T-cell (primary cell): ENCODE data around the gene SOCS2. TPM values are rescaled to one million over a fixed set of nuclear protein-coding genes. Genes with fewer than 3 reads are reported as not detected.

Source experiments
- ATAC-seq, 4 experiments: fragments of 200-7000 bp in 3 of 4; fragments of 150-1000 bp in 1 of 4; cut with Tn5 transposase; replicated peaks in 1 of 4; 1 replicate in 3 of 4; 2 replicates in 1 of 4; pipeline ENCODE4 v1.10.0; 2021; ENCODE audit warnings: moderate library complexity in 3 of 4, mild to moderate bottlenecking in 2 of 4, moderate number of reproducible peaks in 1 of 4
- CTCF ChIA-PET, 2 donors: fragments of 300-600 bp; sonication (Branson Sonifier 250); formaldehyde crosslinking; loops; one replicate each; lab custom pipeline; 2022; ENCODE audit warnings: antibody characterized with exemption in 2 of 2; lab: Charles Lee
- POLR2A ChIA-PET, 2 donors: fragments of 300-600 bp; sonication (Branson Sonifier 250); formaldehyde crosslinking; loops; one replicate each; lab custom pipeline; 2022; ENCODE audit warnings: antibody characterized with exemption in 2 of 2; lab: Charles Lee
- DNase-seq, 35 experiments: peaks; one replicate each; pipeline versions ENCODE4 v3.0.0 to v3.0.0-alpha.2; 2013 to 2023
- H3K27ac ChIP-seq: one replicate; pipeline ENCODE4 v1.5.1; 2013; ENCODE audit warnings: low read length
- H3K27me3 ChIP-seq, 2 experiments: replicated peaks in 1 of 2; 1 replicate in 1 of 2; 2 replicates in 1 of 2; pipeline versions ENCODE4 v1.6.1 to v1.7.0; 2013; ENCODE audit warnings: low read length in 1 of 2, mixed read lengths in 1 of 2; ENCODE audit not compliant: control insufficient read depth in 2 of 2, insufficient read depth in 2 of 2; ENCODE audit errors: extremely low read depth in 1 of 2
- H3K36me3 ChIP-seq, 2 donors: 1 replicate in 1 of 2; 2 replicates in 1 of 2; pipeline versions ENCODE4 v1.6.1 to v1.7.0; 2013; ENCODE audit warnings: low read length in 1 of 2; ENCODE audit not compliant: control insufficient read depth in 2 of 2, insufficient read depth in 1 of 2; ENCODE audit errors: extremely low read depth in 1 of 2
- H3K4me1 ChIP-seq, 2 experiments: 1 replicate in 1 of 2; 2 replicates in 1 of 2; pipeline versions ENCODE4 v1.6.1 to v1.7.0; 2013; ENCODE audit warnings: low read length in 2 of 2, mixed read lengths in 1 of 2; ENCODE audit not compliant: insufficient read depth in 2 of 2, control insufficient read depth in 1 of 2; ENCODE audit errors: extremely low read depth in 1 of 2
- H3K4me3 ChIP-seq, 2 donors: 1 replicate in 1 of 2; 2 replicates in 1 of 2; pipeline versions ENCODE4 v1.5.1 to v1.7.0; 2013; ENCODE audit warnings: mild to moderate bottlenecking in 2 of 2, low read length in 1 of 2, moderate library complexity in 1 of 2; ENCODE audit not compliant: control insufficient read depth in 1 of 2; ENCODE audit errors: extremely low read depth in 1 of 2
- H3K9me3 ChIP-seq: 2 replicates; pipeline ENCODE4 v1.7.0; 2013
- H3K27ac Mint-ChIP-seq, 2 donors: one replicate each; pipeline ENCODE4 v1.8.0; 2020 to 2021; ENCODE audit warnings: mild to moderate bottlenecking in 2 of 2, mixed read lengths in 2 of 2
- H3K27me3 Mint-ChIP-seq, 2 donors: one replicate each; pipeline ENCODE4 v1.8.0; 2021 to 2022; ENCODE audit warnings: mixed read lengths in 2 of 2
- H3K36me3 Mint-ChIP-seq: one replicate; pipeline ENCODE4 v1.8.0; 2021; ENCODE audit warnings: mixed read lengths
- H3K4me1 Mint-ChIP-seq, 3 donors: one replicate each; pipeline ENCODE4 v1.8.0; 2020 to 2022; ENCODE audit warnings: mixed read lengths in 3 of 3, mild to moderate bottlenecking in 1 of 3
- H3K4me3 Mint-ChIP-seq, 3 donors: one replicate each; pipeline ENCODE4 v1.8.0; 2020 to 2022; ENCODE audit warnings: mild to moderate bottlenecking in 3 of 3, mixed read lengths in 3 of 3, moderate library complexity in 3 of 3
- H3K9me3 Mint-ChIP-seq, 3 donors: one replicate each; pipeline ENCODE4 v1.8.0; 2020 to 2022; ENCODE audit warnings: mixed read lengths in 3 of 3
- WGBS: methylation state at CpG from one replicate; pipeline ENCODE4 v1.1.5; 2013; ENCODE audit warnings: missing lambda C conversion rate; ENCODE audit not compliant: insufficient coverage; 5-methylcytosine and 5-hydroxymethylcytosine counted together
- total RNA-seq, 35 experiments: library from RNA in 6 of 35; stranded (reverse) in 6 of 35; fragments of 120-200 nt in 1 of 35; gene quantifications; one replicate each; pipeline versions ENCODE4 v1.2.1 to v1.2.4 and lab custom pipeline; 2013 to 2026

Gene SOCS2
- total RNA-seq, 5 donors from 2014 or later (not counting 1 experiment from before 2014, with no cell fraction given), result 20.3 to 37.6 (median 29.5) TPM

- peak overlapping the region in 1 of 2 donors; percentile 40 for H3K27ac Mint-ChIP-seq
- POLR2A ChIA-PET, result no interaction called here
These were observed 36.2 kb upstream of the SOCS2 start for GRCh38 chr12:93536111-93536765.

GRCh38 chr12:93536766-93537488 lies 35.5 kb upstream of the SOCS2 start:
- 60% methylated on average over 2 of the region's 5 CpGs for WGBS
- no peaks in the 10 kb centered on the region for H3K36me3 ChIP-seq
- H3K27ac ChIP-seq, result no peak overlapping the region
- no peak overlapping the region for H3K4me3 Mint-ChIP-seq
- H3K4me1 Mint-ChIP-seq, result peaks cover 21 to 45% (median 44%) of the 10 kb centered on the region in 3 donors
- no peak overlapping the region for H3K4me3 ChIP-seq
- H3K4me1 ChIP-seq, result peaks cover 1 to 16% of the 10 kb centered on the region in 2 experiments
- H3K27me3 Mint-ChIP-seq, result no peaks in the 10 kb centered on the region
- H3K36me3 Mint-ChIP-seq, result no peaks in the 10 kb centered on the region
- POLR2A ChIA-PET, result interaction anchor here in 1 of 2 donors (0.5 to 0.6 kb wide), 2 partner anchors 8 to 23 kb away, joined by 4 to 12 read pairs; no protein-coding TSS in a partner anchor
- no peak overlapping the region for H3K27ac Mint-ChIP-seq
- ATAC-seq, result peak; percentile 19 to 47 (median 37)
- no peaks in the 10 kb centered on the region for H3K27me3 ChIP-seq
- H3K9me3 Mint-ChIP-seq, result no peaks in the 10 kb centered on the region
- no peaks in the 10 kb centered on the region for H3K9me3 ChIP-seq
- peak in 1 of 35 experiments; percentile 5 for DNase-seq
- CTCF ChIA-PET, result interaction anchor here in 1 of 2 donors (0.7 to 1.1 kb wide), 2 partner anchors 9 to 31 kb away, joined by 3 to 4 read pairs; no protein-coding TSS in a partner anchor

More at GRCh38 chr12:93536111-93536765, 36.2 kb upstream of the SOCS2 start:
- WGBS, result no CpG with 5 or more reads among the region's 2 CpGs
- ATAC-seq (peak in 1 of 4 experiments; percentile 31), DNase-seq (no peak)
- no peaks in the 10 kb centered on the region for H3K36me3 ChIP-seq
- no peak overlapping the region for H3K27ac ChIP-seq
- H3K27me3 Mint-ChIP-seq, result no peaks in the 10 kb centered on the region
- no peaks in the 10 kb centered on the region for H3K9me3 ChIP-seq
- H3K4me1 ChIP-seq, result peaks cover 0 to 11% of the 10 kb centered on the region in 2 experiments
- H3K4me3 Mint-ChIP-seq, result no peak overlapping the region
- no peaks in the 10 kb centered on the region for H3K36me3 Mint-ChIP-seq
- no peak overlapping the region for H3K4me3 ChIP-seq
- H3K9me3 Mint-ChIP-seq, result no peaks in the 10 kb centered on the region
- CTCF ChIA-PET, result interaction anchor here in 1 of 2 donors (0.6 to 1.1 kb wide), 2 partner anchors 31 to 230 kb away, joined by 3 to 4 read pairs; no protein-coding TSS in a partner anchor
- no peaks in the 10 kb centered on the region for H3K27me3 ChIP-seq
- peaks cover 17 to 41% (median 38%) of the 10 kb centered on the region in 3 donors for H3K4me1 Mint-ChIP-seq

- H3K36me3 Mint-ChIP-seq, result no peaks in the 10 kb centered on the region
These were observed 34.7 kb upstream of the SOCS2 start for GRCh38 chr12:93537769-93538168.

GRCh38 chr12:93539821-93540220 lies 32.7 kb upstream of the SOCS2 start:
- peaks cover 3 to 19% of the 10 kb centered on the region in 2 experiments for H3K4me1 ChIP-seq
- ChIA-PET POLR2A (interaction anchor here in 1 of 2 donors (0.6 kb wide), 1 partner anchor 13 kb away, joined by 3 read pairs; no protein-coding TSS in a partner anchor), CTCF (no interaction called here)
- DNase-seq, result no peak
- H3K36me3 ChIP-seq, result no peaks in the 10 kb centered on the region
- Mint-ChIP-seq H3K4me3 (peak overlapping the region in 1 of 3 donors; percentile 5), H3K36me3 (peaks cover 14% of the 10 kb centered on the region), H3K27ac (no peak overlapping the region), H3K4me1 (peaks cover 24 to 55% (median 52%) of the 10 kb centered on the region in 3 donors), H3K27me3 (no peaks in the 10 kb centered on the region), H3K9me3 (no peaks in the 10 kb centered on the region)
- 92% methylated on average over 2 of the region's 4 CpGs for WGBS
- H3K9me3 ChIP-seq, result no peaks in the 10 kb centered on the region
- H3K4me3 ChIP-seq, result no peak overlapping the region
- no peak overlapping the region for H3K27ac ChIP-seq
- no peaks in the 10 kb centered on the region for H3K27me3 ChIP-seq
- ATAC-seq, result no peak

More at GRCh38 chr12:93537769-93538168, 34.7 kb upstream of the SOCS2 start:
- ChIA-PET CTCF (interaction anchor here (0.6 to 0.7 kb wide), 3 partner anchors 32 to 1808 kb away, joined by 3 to 11 read pairs (median 8); no protein-coding TSS in a partner anchor), POLR2A (interaction anchor here in 1 of 2 donors (0.5 kb wide), 1 partner anchor 1255 kb away, joined by 3 read pairs; no protein-coding TSS in a partner anchor)
- Mint-ChIP-seq H3K4me3 (no peak overlapping the region), H3K27ac (no peak overlapping the region), H3K9me3 (no peaks in the 10 kb centered on the region), H3K4me1 (peaks cover 24 to 52% (median 48%) of the 10 kb centered on the region in 3 donors), H3K27me3 (no peaks in the 10 kb centered on the region)
- WGBS, result no CpG with 5 or more reads among the region's 5 CpGs
- H3K9me3 ChIP-seq, result no peaks in the 10 kb centered on the region
- H3K27ac ChIP-seq, result no peak overlapping the region
- ATAC-seq (no peak), DNase-seq (no peak)
- H3K27me3 ChIP-seq, result no peaks in the 10 kb centered on the region
- no peak overlapping the region for H3K4me3 ChIP-seq
- H3K36me3 ChIP-seq, result no peaks in the 10 kb centered on the region
- peaks cover 3 to 19% of the 10 kb centered on the region in 2 experiments for H3K4me1 ChIP-seq

GRCh38 chr12:93540466-93540865 lies 32.0 kb upstream of the SOCS2 start:
- CTCF ChIA-PET, result interaction anchor here (0.5 to 1.0 kb wide), 2 partner anchors 15 to 189 kb away, joined by 3 read pairs; no protein-coding TSS in a partner anchor
- H3K27me3 Mint-ChIP-seq, result no peaks in the 10 kb centered on the region
- no peaks in the 10 kb centered on the region for H3K9me3 Mint-ChIP-seq
- no peak overlapping the region for H3K27ac Mint-ChIP-seq
- no peak for DNase-seq
- POLR2A ChIA-PET, result interaction anchor here in 1 of 2 donors (0.6 kb wide), 1 partner anchor 12 kb away, joined by 3 read pairs; no protein-coding TSS in a partner anchor
- no peak for ATAC-seq
- Histone ChIP-seq H3K27ac (no peak overlapping the region), H3K4me3 (no peak overlapping the region), H3K36me3 (no peaks in the 10 kb centered on the region), H3K4me1 (peaks cover 3 to 19% of the 10 kb centered on the region in 2 experiments), H3K27me3 (no peaks in the 10 kb centered on the region), H3K9me3 (no peaks in the 10 kb centered on the region)
- H3K4me3 Mint-ChIP-seq, result peak overlapping the region in 1 of 3 donors; percentile 5
- peaks cover 24 to 53% (median 50%) of the 10 kb centered on the region in 3 donors for H3K4me1 Mint-ChIP-seq
- WGBS, result no CpG with 5 or more reads among the region's 1 CpG
- H3K36me3 Mint-ChIP-seq, result peaks cover 17% of the 10 kb centered on the region
